Astrocyte (in vitro differentiated cells and primary cell): ENCODE data around the gene PRICKLE1.

Experiments
- EZH2 ChIP-seq: IDR thresholded peaks from 2 replicates; pipeline ENCODE4 v1.6.1; 2012; ENCODE audit warnings: mild to moderate bottlenecking, low read length, inconsistent platforms; ENCODE audit not compliant: insufficient read depth
- TF ChIP-seq, protein P1 (sequence below): IDR thresholded peaks from 2 replicates; pipeline ENCODE4 v1.5.1; 2011; ENCODE audit warnings: low read depth, mild to moderate bottlenecking, inconsistent platforms, low read length, moderate library complexity; ENCODE audit not compliant: insufficient read depth

DNA sequence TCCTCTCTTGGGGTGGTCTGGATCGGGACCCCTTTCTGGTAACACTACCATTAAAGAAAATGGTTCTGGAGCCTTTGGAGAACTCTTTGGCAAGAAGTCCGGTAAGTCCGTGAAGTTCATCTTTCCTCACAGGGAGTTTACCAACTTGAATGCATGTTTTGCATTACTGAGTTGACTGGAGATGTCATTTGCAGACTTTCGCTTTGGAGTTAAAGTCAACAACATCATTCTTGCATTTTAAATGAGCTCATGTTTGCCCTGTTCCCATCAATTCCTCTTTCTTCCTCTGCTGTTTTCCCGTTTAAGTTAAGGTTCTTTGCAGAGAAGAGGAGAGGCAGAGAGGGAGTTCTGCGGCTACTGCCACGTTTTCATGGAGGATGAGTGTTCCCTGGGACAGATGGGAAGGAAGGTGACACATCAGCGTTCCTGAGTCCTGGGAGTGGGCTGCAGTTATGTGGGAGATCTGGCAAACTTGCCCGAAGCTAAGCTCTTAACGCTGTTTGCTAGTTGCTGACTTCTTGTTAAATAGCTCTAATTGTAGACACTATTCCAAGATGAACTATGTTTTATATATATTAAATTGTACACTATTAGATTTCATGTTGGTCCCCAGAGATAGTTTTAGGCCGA, 18.8 kb upstream of the PRICKLE1 start:
- TF ChIP-seq, protein P1, sequence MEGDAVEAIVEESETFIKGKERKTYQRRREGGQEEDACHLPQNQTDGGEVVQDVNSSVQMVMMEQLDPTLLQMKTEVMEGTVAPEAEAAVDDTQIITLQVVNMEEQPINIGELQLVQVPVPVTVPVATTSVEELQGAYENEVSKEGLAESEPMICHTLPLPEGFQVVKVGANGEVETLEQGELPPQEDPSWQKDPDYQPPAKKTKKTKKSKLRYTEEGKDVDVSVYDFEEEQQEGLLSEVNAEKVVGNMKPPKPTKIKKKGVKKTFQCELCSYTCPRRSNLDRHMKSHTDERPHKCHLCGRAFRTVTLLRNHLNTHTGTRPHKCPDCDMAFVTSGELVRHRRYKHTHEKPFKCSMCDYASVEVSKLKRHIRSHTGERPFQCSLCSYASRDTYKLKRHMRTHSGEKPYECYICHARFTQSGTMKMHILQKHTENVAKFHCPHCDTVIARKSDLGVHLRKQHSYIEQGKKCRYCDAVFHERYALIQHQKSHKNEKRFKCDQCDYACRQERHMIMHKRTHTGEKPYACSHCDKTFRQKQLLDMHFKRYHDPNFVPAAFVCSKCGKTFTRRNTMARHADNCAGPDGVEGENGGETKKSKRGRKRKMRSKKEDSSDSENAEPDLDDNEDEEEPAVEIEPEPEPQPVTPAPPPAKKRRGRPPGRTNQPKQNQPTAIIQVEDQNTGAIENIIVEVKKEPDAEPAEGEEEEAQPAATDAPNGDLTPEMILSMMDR = no peak
- TF ChIP-seq EZH2 = no peak
